ENCODE data around the gene ADH1B.
"Not testable (repeated sequence)": the region's sequence is repeated elsewhere in the genome, so short reads cannot be mapped to it uniquely, and the experiment has no call there.

Gene ADH1B

GRCh38 chr4:99323756-99324155, 2.6 kb upstream of the ADH1B start:
- DNase-seq (ENCODE audit: low read depth): no peak

GRCh38 chr4:99317811-99318210, 3.4 kb downstream of the ADH1B start:
- DNase-seq (ENCODE audit: low read depth): not testable (repeated sequence)

- no peak for DNase-seq (ENCODE audit: low read depth)
These were observed 3.8 kb downstream of the ADH1B start for GRCh38 chr4:99317354-99317753.

- no peak for DNase-seq (ENCODE audit: low read depth)
These were observed 5.4 kb downstream of the ADH1B start for GRCh38 chr4:99315839-99316238.

DNA sequence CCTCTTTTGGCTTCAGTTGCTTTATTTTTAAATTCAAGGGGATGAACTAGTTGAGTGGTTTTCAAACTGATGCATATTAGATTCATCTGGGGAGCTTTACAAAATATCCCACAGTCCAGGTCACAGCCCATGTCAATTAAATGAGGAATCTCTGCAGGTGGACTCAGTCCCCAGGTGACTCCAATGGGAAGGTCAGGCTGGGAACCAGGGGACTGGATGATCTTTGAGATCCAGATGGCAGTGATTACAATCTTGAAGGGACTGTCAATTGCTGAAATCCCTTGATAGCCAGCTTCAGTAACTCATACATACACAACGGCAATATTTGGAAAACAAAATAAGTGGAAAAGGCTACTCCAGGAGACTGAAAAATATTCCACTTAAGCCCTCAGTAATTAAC, 7.0 kb downstream of the ADH1B start:
- no peak for DNase-seq (ENCODE audit: low read depth)

DNA sequence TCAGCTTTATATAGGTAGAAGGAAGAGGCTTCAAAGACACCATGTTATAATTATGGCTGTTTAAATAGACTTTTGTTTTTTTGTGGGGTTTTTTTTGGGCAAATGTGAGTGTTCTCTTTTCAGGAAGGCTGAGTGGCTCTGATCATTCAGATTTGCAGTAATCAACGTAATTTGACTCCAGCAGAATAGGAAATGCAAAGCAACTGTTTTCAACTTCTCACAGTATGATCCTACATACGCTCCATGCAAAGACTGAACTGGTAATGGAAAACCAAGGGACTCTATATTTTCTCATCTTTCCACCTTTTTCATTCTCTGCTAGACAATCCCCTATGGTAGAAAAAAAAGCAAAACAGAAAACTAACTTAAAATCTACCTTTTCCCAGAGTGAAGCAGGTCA, 10.8 kb downstream of the ADH1B start:
- DNase-seq (ENCODE audit: low read depth): no peak

- no peak for DNase-seq (ENCODE audit: low read depth)
These were observed 15.4 kb downstream of the ADH1B start for GRCh38 chr4:99305638-99306400.

- no peak for DNase-seq (ENCODE audit: low read depth)
These were observed 19.6 kb downstream of the ADH1B start for GRCh38 chr4:99301376-99302164.

GRCh38 chr4:99300934-99301333, 20.3 kb downstream of the ADH1B start:
- no peak for DNase-seq (ENCODE audit: low read depth)

DNA sequence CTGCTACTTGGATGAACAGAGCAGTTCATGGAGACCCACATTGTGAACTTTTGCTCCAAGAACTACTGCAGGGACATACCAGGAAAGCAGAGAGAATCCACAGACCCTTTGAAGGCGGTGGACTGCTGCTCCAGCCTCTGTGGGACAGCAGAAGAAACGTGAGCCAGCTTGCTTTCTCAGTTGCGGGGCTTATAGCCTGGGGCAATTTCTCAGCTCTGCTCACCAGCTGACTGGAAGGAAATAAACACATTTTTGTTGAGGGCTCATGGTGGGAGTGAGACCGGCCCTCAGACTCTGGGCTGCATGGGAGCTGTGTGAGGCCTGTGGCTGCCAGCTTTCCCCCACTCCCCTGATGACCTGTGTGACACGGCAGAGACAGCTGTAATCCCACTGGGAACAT, 27.8 kb downstream of the ADH1B start:
- no peak for DNase-seq (ENCODE audit: low read depth)

- DNase-seq (ENCODE audit: low read depth): no peak
These were observed 30.1 kb downstream of the ADH1B start, which contains the start of gene ADH1A for GRCh38 chr4:99290848-99291786. TSS of gene ADH1A (minus strand) at chr4:99290985. CDS start at chr4:99290914, 71 bp downstream.

DNA sequence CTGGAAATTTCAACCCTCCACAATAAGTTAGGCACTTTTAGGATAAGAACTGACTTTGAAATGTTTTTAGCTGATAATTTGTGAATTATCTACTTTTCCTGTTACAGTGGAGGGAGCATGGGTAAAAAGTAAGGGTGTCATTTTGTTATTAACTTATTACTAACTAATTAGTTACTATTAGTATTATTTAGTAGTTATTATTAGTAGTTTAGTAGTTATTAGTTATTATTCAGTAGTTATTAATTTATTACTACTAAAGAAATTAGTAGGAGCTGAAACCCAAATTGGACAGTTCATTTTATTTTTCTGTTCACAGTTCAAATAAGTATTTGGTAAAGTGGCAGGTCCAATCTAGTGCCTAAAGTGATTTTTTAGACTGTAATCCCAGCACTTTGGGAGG, 35.8 kb downstream of the ADH1B start:
- DNase-seq (ENCODE audit: low read depth): no peak

DNA sequence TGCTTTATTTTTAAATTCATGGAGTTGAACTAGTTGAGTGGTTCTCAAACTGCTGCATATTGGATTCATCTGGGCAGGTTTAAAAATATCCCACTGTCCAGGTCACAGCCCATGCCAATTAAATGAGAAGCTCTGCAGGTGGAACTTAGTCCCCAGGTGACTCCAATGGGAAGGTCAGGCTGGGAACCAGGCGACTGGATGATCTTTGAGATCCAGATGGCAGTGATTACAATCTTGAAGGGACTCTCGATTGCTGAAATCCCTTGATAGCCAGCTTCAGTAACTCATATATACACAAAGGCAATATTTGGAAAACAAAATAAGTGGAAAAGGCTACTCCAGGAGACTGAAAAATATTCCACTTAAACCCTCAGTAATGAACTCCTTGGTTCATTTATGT, 38.5 kb downstream of the ADH1B start:
- DNase-seq (ENCODE audit: low read depth): no peak

- DNase-seq (ENCODE audit: low read depth): no peak
These were observed 39.9 kb downstream of the ADH1B start for GRCh38 chr4:99281261-99281660.

- no peak for DNase-seq (ENCODE audit: low read depth)
These were observed 44.8 kb downstream of the ADH1B start for GRCh38 chr4:99276417-99276816.

GRCh38 chr4:99275885-99276284, 45.3 kb downstream of the ADH1B start:
- DNase-seq (ENCODE audit: low read depth): no peak

DNA sequence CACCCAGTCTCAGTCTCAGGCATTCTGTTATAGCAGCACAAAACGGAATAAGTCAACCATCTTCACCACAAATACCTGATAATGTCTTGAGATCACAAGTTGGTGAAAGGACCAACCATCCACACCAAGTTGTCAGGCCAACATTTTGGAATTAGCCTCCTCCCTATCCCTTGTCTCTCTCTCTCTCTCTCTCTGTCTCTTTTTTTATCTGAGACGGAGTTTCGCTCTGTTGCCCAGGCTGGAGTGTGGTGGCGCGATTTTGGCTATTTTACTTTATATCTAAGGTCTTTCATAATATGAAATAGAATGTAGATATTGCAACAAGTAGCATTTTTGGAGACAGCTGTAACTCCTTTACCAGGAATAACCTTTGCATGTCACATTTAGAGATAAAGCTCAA, 46.2 kb downstream of the ADH1B start:
- DNase-seq (ENCODE audit: low read depth): no peak

- DNase-seq (ENCODE audit: low read depth): no peak
These were observed 47.5 kb downstream of the ADH1B start for GRCh38 chr4:99273704-99274103.

GRCh38 chr4:99264927-99265326, 56.3 kb downstream of the ADH1B start:
- DNase-seq (ENCODE audit: low read depth): no peak
